Fibroblast of skin of left quadriceps (primary cell): ENCODE data around the gene KLRD1.
"Not testable (repeated sequence)": the region's sequence is repeated elsewhere in the genome, so short reads cannot be mapped to it uniquely, and the experiment has no call there.

Experiments
- DNase-seq, 2 experiments: peaks; one replicate each; pipeline ENCODE4 v3.0.0-alpha.2; 2013; ENCODE audit warnings: low read depth in 2 of 2

KLRD1 gene

DNA sequence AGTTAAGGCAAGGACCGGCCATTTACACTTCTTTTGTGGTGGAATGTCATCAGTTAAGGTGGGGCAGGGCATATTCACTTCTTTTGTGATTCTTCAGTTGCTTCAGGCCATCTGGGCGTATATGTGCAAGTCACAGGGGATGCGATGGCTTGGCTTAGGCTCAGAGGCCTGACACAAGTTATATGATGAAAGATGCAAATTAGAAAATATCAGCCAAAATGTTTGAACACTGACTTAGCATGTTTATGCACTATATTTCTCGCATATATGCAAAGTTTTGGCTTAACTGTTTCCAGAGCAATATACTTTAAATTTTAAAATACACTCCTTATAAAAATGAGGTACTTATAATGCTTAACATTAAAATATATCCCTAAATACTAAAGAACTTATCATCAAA, 30.8 kb downstream of the KLRD1 start:
- DNase-seq: not testable (repeated sequence)

DNA sequence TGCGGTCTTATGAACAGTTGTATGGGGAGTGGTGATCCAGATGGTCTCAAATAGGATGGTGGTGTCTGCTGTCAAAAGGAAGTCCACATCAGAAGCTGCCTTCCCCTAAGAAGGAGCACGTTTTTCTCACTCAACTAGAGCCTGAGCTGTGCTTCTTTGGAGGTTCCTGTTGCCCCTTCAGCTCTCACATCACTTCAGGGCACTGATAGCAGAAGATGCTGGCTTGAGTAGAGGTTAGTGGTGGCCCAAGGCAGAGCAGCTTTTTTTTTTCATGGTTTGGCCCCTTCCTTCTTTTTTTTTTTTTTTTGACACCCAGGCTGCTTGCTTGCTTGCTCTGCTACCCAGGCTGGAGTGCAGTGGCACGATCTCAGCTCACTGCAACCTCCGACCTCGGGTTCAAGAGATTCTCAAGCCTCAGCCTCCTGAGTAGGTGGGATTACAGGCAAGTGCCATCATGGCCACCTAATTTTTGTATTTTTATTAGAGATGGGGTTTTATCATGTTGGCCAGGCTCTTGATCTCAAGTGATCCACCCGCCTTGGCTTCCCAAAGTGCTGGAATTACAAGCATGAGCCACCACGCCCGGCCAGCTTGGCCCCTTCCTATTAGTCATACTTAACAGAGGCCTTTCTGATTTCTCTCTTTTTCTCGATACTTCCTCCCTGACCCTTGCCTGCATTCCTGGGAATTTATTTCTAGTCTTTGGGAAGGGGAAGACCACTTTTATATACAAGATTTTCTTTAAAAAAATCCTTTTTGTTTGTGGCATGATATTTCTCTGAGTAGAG, 31.6 kb downstream of the KLRD1 start:
- no peak for DNase-seq

DNA sequence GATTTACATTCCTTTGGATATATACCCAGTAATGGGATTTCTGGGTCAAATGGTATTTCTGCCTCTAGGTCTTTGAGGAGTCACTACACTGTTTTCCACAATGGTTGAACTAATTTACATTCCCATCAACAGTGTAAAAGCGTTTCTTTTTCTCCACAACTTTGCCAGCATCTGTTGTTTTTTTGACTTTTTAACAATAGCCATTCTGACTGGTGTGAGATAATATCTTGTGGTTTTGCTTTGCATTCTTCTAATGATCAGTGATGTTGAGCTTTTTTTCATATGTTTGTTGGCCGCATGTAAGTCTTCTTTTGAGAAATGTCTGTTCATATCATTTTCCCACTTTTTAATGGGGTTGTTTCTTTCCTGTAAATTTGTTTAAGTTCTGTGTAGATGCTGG, 33.3 kb downstream of the KLRD1 start:
- DNase-seq: not testable (repeated sequence)

DNA sequence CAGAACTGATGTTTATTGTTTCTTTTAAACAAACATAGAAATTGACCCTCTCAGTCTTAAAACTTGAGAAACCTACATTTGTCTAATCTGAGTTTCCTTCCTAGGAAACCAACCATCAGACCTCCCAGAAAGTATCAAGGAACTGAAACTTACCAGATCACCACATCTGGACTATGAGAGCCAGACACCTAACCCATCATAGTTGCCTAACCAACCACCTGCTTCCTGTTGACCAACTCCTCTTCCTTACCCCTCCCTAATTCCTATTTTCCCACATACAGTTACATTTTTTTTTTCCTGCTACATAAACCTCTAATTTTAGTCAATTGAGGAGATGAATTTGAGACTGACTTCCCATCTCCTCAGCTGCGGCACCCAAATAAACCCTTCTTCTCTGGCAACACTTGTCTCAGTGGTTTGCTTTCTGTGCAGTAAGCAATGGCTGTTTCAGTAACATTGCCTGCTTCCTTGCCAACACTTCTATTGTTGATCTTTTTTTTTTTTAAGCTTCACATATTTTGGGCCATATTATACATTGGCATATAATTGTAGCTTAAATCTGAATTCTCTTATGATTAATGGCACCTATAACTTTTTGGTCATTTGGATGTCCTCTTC, 34.3 kb downstream of the KLRD1 start:
- DNase-seq: no peak

DNA sequence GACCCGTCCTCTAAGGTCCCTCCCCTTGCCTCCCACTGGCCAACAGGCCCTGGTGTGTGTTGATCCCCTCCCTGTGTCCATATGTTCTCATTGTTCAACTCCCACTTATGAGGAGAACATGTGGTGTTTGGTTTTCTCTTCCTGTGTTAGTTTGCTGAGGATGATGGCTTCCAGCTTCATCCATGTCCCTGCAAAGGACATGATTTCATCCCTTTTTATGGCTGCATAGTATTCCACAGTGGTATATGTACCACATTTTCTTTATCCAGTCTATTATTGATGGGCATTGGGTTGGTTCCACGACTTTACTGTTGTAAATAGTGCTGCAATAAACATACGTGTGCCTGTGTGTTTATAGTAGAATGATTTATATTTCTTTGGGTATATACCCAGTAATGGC, 43.8 kb downstream of the KLRD1 start:
- DNase-seq: not testable (repeated sequence)

DNA sequence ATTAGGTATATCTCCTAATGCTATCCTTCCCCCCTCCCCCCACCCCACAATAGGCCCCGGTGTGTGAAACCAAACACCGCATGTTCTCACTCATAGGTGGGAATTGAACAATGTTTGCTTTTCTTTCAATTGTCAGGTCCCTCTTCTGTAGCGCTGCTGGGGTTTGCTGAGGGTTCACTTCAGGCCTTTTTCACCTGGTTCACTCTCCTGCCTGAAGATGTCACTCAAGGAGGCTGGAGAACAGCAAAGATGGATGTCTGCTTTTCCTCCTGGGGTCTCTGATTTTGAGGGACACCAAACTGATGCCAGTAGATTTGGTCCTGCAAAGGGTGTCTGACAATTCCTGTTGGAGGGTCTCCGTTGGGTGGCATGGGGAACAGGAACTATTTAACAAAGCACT, 46.4 kb downstream of the KLRD1 start:
- no peak for DNase-seq

DNA sequence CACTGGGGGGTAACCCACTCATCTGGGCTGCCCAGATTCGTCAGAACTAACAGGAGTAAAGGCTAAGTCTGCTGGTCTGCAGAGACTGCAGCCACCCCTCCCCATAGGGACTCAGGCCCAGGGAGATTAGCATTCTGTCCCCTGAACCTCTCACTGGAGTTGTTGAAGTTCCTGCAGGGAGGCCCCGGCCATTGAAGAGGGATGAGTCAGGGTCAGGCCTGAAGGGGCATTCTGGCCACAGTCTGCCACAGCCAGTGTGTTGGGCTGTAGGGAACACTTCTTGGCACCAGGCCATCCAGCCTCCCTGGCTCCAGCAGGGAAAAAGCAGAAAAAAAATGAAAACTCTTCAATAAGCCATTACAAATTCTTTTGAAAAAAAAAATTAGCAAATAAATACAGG, 46.8 kb downstream of the KLRD1 start:
- no peak for DNase-seq

DNA sequence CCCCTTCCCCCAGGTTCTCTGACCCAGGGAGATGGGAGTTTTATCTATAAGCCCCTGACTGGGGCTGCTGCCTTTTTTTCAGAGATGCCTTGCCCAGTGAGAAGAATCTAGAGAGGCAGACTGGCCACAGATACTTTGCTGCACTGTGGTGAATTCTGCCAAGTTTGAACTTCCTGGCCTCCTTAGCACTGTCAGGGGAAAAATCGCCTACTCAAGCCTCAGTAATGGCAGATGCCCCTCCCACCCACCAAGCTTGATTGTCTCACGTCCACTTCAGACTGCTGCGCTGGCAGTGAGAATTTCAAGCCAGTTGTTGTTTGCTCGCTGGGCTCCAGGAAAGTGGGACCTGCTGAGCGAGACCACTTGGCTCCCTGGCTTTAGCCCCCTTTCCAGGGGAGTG, 50.5 kb downstream of the KLRD1 start:
- DNase-seq: no peak

DNA sequence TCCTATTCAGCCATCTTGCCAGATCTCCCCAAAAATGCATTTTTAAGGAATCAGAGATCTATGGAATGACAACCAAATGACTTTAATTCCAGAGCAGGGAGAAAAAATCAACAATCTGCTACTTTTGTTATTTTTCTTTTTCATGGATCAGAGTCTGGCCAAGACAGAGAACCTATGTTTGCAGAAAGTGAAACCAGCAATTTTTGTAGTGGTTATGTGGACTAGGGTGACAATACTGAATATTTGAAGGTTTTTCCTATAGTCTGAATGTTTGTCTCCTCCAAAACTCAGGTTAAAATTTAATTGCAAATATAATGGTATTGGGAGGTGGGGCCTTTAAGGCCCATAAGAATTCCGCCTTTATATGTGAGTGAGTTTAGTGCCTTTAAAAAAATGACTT, 51.3 kb downstream of the KLRD1 start:
- no peak for DNase-seq

DNA sequence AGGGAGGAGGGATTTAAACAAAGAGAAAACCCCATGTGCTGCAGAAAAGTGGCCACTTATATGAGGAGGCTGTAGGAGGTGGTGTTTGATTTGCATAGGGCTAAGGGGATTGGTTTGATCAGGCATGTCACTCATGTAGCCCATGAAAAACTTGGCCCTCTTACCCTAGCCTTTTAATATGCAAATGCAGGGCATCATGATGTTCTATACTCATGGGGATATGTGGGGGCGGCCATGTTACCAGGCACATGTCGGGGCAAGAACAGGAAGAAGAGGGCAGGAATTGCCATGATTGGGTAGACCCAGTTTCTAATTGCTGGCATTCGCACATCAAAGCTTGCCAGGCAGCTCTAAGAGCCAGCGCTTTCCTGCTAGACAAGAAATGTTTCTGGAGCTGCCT, 53.4 kb downstream of the KLRD1 start:
- DNase-seq: no peak

DNA sequence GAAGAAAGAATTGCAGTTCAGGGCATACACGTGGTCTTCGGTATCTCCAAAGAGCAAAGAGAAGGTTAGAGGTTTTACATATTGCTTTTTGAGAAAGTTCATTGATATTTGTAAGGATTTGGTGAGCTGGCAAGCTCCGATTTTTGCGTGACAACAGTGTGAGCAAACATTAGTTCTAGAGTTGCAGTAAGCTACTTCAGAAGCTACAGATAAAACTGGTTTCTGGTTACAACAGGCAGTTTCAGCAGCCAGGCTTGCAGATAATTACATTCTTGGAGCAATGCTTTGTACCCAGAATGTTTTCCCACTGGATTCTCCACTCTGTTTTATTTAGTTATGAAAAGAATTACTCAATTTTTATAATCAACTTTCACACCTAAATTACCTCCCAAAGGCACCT, 54.0 kb downstream of the KLRD1 start:
- no peak for DNase-seq

DNA sequence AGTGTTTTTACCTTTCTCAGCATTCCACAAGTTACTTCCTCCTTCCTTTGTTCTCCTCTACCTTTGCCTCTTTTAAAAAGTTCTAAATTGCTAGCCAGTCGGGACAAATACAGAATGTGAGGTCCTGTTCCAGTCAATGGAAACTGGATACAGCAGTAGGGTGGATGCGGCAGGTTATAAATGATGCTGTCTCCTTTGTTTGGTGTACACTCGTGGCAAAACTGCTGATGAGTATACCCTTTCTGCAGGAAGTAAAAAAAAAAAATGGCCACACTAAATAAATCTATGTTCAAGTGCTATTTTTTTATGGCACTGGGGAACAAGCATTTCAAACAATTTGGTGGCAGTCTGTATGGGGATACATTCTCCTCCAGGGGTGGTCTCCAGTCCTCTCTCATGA, 54.7 kb downstream of the KLRD1 start:
- DNase-seq: no peak

DNA sequence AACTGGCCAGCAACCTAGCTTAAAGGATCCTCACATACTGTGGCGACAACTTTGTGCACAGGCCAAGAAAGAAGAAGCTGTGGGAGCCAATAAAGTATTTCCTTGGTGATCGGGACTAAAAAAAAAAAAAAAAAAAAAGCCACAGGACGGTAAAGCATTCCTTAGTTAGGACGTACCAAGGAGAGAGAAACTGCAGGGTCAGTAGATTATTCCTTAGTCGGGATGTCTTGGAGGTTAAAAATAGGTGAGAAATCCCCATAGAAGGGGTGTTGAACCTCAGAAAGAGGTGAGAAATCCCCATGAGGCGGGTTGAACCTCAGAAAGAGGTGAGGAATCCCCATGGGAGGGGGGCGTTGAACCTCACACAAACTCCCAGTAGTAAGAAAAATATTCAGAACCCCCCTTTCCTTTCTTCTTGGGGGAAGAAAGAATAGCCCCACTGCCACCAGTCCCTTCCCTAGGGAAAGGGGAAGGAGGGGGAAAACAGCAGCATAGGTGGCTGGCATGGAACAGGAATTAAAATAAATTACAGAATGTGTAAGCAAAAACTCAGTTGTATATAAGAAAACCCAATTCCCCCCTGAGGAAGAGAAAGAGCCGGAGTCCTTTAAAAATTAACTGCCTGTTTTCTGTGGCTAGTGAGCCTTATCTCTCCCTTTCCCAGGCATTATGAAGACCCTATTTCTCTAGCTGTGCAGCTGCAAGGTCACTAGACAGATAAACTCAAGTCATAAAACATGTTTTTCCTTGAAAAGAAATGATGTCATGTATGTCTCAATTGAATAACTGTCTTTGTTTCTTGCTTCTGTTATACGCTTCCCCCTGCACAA, 55.4 kb downstream of the KLRD1 start:
- DNase-seq: no peak

DNA sequence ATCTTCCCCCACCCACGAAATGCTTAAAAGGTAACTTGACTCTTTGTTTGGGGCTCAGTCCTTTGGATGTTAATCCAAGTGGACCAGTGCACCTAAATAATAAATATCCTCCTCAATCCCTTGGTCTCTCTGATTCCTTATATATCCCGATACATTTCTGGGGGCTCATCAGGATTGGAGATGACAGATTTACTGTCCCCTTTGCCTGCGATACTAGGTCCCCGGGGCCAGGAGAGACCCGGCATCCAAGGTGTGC, 55.9 kb downstream of the KLRD1 start:
- DNase-seq: no peak

DNA sequence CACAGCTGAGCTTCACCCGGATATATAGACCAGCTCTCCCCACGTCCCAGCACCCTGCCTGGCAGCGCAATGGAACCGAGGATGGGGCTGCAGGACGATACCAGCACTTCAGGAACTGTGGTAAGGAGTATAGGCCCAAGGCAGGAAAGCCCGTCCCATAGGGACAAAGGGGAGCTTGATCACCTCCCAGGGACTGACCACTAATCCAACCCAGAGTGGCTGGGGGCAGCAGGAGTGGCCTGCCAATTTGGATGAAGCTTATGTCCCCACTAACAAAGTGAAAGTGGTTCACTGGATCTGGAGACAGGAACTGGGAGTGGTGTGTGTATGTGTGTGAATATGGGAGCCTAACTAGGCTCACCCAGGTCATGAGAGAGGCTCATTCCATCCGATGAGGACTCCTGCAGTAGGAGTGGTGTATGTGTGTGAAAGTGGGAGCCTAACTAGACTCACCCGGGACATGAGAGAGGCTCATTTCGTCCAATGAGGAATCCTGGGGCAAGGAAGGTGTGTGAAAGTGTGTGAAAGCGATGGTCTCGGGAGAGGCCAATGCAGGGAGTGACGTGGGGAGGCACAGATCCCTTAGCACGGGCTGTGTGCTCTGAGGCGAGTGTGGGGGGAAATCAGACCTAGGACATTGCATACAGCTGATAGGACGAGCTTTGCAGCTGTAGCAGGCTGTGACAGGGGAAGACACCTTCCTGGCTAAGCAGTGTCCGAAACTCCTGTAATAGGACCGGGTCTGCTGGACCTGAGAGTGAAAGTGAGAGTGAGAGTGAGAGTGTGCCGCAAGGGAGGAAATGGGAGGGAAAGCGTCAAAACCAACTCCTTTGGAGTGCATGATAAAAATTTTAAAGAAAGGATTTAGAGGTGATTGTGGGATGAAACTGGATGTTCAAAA, 56.5 kb downstream of the KLRD1 start:
- DNase-seq: no peak

DNA sequence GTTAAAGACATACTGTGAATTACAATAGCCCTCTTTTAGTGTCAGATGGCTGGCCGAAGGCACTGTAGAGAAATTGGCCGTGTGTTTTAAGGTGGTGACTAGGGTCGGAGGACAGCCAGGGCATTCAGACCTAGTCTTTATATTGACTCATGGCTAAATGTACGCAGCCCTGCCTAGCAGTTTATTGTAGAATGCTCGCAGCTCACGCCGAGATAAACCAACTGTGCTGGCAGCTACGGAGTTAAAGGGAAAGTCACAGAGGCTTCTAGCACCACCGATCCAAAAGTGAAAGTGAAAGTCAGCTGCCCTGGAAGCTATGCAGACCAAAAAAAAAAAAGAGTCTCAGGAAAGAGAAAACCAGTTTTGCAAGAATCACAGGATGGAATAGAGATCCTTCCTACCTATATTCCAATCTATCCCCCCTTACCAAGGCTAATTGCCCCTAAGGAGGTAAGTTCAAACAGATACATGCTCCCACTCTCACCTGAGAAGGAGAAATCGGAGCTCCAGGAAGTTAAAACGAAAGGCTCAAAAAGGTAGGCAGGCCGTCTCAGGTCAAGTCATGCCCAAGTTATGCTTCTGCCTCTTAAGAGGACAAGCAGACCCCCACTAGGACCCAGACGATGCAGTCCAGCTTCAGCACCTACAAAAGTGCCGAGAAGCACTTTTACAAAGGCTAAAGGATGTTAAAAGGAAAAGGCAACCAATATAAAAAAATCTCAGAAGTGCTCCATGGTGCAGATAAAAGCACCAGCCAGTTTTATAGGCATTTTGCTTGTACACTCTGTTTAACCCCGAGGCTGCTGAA, 57.3 kb downstream of the KLRD1 start:
- peak; percentile 53 to 60 for DNase-seq

DNA sequence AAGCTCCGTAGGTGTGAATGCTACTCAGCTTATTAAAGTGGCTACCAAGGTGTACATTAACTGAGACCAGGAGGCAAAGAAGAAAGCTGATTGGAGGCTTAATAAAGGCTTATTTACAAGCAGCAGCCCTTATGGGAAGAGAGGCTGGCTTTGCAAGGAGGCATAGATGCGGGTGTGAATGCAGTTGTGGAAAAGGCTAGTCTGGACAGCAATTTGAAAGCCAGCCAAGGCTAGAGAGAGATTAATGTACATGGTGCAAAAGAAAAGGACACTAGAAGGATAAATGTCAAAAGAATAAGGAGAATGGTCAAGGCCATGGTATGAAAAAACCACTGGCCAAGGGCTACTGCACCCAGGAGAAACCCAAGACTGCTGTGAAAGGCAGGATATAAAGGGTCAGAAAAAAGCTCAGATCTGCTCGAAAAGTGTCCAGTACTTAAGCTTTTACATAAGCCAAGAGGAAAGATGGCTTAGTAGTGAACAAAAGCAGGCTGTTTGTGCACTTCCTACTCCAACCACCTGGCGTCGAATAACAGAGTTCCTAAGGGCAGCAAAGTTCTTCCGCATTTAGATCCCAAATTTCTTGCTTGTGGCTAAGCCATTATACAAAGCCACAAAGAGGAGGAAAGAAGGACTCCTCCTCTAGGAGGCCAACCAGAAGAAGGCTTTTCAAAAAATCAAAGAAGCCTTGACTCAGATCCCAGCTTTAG, 58.2 kb downstream of the KLRD1 start:
- DNase-seq: no peak

DNA sequence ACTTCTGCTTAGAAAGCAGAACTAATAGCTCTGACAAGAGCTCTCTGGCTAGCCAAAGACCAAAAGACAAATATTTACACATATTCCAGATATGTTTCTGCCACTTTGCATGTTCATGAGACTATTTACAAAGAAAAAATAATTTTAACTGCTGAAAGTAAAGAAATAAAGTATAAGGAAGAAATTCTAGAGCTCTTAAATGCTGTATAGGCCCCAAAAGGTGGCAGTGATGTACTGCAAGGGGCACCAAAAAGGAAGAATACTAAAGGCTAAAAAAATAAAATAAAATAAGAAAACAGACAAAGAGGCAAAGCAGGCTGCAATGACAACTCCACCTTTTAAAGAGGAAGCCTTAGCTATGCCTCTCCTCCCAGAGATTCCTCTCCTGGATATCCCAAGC, 59.2 kb downstream of the KLRD1 start:
- no peak for DNase-seq

DNA sequence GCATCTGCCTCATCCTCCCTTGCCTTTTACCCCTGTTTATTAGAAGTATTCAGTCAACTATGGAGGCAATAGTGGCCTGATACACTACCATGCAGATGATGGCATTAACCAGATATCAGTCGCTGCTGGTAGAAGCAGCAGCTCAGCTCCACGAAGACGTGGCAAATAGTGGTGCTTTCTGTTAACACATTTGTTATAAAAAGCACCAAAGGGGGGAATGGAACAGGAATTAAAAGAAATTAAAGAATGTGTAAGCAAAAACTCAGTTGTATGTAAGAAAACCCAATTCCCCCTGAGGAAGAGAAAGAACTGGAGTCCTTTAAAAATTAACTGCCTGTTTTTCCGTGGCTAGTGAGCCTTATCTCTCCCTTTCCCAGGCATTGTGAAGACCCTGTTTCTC, 60.0 kb downstream of the KLRD1 start:
- not testable (repeated sequence) for DNase-seq
